H54 (cell line): ENCODE data around the gene DNAH7.
"Not testable (repeated sequence)": the region's sequence is repeated elsewhere in the genome, so short reads cannot be mapped to it uniquely, and the experiment has no call there.

Experiments used
- DNase-seq: peaks from one replicate; pipeline ENCODE4 v3.0.0; 2011; ENCODE audit warnings: low spot score, mixed read lengths; ENCODE audit not compliant: insufficient read length
- FAIRE-seq: peaks from 3 replicates; lab custom pipeline; 2011; peaks lifted over from hg19 to GRCh38; lab: Jason Lieb, UNC
- POLR2A ChIP-seq: IDR thresholded peaks from 2 replicates; pipeline ENCODE4 v1.6.1; 2011; ENCODE audit warnings: low read depth, mild to moderate bottlenecking, low read length

The DNAH7 gene

DNA sequence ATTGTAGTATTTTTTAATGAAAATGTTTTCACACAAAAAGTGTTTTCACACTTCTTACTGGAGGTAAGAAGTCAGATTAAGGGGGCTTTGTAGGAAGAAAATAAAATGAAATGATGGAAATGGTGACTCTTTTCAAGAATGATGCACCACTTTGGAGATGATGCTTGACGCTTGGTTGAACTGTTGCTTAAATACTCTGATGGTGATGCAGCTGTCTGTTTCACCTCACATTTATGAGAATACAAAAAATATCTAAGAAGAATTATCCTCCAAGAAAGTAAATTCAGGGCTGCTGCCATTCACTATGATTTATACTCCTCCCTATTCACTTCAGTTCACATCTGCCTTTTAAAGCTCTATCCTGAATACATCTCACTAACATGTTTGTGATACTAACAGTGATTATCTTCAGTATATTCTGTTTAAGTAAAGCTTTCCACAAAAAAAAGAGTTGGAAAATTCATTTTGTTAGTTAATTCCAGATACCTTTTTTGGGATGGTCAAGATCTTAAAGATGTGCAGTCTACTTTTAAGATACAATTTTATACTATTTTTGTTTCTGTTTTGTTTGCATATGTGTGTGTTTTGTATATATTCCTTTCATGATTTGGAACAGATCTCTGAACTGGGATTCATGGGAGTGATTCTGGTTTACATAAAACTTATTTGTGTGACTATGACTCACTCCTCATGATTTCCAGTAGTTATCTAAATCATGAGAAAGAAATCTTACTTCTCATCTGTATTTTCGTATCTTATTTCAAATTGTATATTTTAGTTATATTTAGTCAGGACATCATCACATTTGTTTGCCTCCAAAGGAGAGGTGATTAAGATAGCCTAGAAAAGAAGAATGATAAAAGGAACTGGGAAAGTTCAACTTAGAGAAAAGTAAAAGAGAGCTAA, 358.5 kb downstream of the DNAH7 start:
- DNase-seq (no peak), FAIRE-seq (no peak)
- no peak for TF ChIP-seq POLR2A

DNA sequence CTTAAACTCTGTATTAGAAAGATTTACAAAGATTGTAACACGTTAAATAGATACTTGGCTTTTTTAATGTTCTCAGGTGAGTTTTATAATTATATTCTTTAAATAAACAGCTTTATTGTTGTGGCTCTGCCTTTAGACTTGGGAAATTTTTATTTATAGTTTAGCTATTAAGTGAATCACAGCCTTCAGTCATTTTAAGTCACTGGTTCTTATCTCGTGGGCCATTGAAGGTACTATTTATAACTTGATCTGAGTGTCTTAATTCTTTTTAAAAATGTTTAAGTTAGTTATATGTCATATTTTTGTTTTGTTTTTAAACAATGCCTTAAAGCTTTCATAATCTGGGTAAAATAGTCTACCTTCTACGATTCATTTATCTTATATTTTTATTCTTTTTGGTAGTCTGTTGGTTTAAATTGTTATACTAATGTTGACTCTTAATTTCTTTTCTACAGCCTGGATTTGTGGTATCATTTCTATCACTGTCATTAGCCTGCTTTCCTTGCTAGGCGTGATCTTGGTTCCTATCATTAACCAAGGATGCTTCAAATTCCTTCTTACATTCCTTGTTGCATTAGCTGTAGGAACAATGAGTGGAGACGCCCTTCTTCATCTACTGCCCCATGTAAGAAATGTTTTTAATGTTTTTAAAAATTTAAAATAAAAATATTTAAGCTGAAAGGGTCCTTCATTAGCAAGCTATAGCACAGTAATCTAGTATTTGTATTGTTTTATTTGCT, 362.3 kb downstream of the DNAH7 start:
- DNase-seq (no peak), FAIRE-seq (no peak)
- no peak for TF ChIP-seq POLR2A

DNA sequence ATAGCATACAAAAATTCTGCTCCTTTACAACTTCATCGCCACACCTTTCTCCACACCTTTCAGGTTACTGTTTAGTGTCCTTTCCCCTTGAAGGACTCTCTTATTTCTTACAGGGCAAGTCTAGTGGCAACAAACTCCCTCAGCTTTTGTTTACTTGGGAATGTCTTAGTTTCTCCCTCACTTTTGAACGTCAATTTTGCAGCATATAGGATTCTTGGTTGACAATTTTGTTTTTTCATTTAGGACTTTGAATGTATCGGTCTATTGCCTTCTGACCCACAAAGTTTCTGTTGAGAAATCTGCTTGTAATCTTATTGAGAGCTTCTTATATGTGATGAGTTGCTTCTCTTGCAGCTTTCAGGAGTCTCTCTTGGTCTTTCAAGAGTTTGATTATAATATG, 368.2 kb downstream of the DNAH7 start:
- FAIRE-seq (no peak), DNase-seq (no peak)
- no peak for TF ChIP-seq POLR2A

DNA sequence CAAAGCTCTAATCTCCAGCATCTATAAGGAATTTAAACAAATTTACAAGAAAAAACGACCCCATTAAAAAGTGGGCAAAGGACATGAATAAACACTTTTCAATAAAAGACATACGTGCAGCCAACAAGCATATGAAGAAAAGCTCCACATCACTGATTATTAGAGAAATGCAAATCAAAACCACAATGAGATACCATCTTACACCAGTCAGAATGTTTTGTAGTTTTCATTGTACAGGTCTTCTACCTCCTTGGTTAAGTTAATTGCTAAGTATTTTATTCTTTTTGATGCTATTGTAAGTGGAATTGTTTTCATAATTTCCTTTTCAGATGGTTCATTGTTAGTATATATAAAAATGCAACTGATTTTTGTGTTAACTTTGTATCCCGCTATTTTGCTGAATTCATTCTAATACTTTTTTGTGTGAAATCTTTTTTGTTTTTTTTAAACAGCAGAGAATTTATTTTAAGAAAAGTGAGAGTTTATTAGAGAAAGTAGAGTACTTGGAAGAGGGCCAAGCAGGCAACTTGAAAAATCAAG, 370.9 kb downstream of the DNAH7 start:
- no peak for FAIRE-seq
- DNase-seq: no peak
- TF ChIP-seq POLR2A: no peak

DNA sequence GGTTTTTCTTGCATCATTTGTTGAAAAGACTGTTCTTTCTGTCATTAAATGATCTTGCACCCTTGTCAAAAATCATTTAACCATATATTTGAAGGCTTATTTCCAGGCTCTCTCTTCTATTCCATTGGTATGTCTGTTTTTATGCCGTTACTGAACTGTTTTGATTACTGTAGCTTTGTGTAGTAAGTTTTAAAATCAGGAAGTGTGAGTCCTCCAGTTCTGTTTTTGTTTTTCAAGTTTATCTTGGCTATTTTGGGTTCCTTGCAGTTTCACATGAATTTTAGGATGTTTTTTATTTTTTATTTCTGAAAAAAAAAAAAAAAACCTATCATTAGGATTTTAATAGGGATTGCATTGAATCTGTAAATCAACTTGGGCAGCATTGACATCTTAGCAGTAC, 372.6 kb downstream of the DNAH7 start:
- DNase-seq (no peak), FAIRE-seq (no peak)
- no peak for TF ChIP-seq POLR2A

DNA sequence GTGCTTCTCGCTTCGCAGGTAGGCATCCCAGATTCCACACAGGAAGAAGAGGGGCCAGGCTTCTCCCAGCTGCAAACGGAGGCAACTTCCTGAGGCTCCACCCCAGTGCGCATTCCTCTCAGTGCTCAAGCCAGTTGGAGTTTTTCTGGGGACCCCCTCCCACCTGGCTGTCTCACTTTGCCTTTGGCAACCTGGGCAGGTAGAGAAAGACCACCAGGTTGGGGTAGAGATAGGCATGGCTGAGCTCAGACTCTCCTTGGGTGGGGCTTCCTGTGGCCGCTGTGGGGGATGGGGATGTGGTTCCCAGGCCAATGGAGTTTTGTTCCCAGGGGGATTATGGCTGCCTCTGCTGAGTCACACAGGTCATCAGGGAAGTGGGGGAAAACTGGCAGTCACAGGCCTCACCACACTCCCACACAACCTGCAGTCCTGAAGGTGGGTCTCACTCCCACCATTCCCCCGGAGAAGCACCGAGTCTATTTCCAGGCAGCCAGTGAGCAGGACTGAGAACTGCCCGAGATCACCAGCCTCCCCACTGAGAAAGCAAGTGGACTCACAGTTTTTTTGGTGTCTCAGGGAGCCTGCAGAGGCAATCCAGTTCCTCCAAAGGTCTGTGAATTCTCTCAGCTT, 373.5 kb downstream of the DNAH7 start:
- no peak for FAIRE-seq
- no peak for DNase-seq
- no peak for TF ChIP-seq POLR2A

DNA sequence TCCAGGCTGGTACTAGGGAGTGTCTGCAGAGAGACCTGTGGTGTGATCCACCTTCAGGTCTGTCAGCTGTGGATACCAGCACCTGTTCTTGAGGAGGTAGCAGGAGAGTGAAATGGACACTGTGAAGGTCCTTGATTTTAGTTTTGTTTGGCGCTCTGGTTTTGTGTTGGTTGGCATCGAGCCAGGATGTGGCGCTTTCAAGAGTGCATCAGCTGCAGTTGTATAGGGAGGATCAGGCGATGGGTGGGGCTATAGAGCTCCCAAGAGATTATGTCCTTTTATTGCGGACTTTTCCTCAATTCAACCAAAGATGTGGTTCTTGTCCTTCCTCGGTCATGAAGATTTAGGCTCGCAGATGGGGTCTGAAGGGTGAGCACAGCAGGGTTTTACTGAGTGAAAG, 374.1 kb downstream of the DNAH7 start:
- FAIRE-seq (no peak), DNase-seq (no peak)
- no peak for TF ChIP-seq POLR2A

DNA sequence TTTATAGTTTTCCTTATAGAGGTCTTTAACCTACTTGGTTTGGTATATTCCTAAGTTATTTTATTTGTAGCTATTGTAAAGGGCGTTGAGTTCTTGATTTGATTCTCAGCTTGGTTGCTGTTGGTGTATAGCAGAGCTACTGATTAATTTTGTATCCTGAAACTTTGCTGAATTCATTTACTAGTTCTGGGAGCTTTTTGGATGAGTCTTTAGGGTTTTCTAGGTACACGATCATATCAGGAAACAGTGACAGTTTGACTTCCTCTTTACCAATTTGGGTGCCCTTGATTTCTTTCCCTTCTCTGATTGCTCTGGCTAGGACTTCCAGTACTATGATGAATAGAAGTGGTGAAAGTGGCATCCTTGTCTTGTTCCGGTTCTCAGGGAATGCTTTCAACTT, 376.1 kb downstream of the DNAH7 start:
- FAIRE-seq, DNase-seq: not testable (repeated sequence)
